GM21447 (cell line): ENCODE results near the gene FAM131A.
A peak's percentile ranks its signal among the peaks of the same experiment; 100 is the strongest.
"Not testable (repeated sequence)": the region's sequence is repeated elsewhere in the genome, so short reads cannot be mapped to it uniquely, and the experiment has no call there.

Source experiments
- ATAC-seq: cut with Tn5 transposase; IDR thresholded peaks from one replicate; pipeline ENCODE4 v1.9.1; 2021; ENCODE audit not compliant: unreplicated experiment

FAM131A gene

DNA sequence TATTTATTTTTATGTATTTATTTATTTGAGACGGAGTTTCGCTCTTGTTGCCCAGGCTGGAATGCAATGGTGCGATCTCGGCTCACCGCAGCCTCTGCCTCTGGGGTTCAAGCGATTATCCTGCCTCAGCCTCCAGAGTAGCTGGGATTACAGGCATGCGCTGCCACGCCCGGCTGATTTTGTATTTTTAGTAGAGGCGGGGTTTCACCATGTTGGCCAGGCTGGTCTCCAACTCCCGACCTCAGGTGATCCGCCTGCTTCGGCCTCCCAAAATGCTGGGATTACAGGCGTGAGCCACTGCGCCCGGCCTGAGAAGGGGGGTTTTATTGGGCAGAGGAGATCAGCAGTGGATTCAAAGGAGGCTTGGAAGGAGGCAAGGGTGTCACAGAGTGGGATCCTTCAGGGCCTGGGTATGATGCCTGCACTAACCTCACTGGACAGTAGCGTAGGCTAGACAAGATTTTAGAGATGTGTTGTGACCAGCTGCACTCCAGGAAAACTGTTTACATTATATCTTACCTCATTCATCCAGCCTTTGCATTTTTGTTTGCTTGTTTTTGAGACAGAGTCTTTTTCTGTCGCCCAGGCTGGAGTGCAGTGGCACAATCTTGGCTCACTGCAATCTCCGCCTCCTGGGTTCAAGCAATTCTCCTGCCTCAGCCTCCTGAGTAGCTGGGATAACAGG lies 2.2 kb downstream of the FAM131A start:
- ATAC-seq, result not testable (repeated sequence)

DNA sequence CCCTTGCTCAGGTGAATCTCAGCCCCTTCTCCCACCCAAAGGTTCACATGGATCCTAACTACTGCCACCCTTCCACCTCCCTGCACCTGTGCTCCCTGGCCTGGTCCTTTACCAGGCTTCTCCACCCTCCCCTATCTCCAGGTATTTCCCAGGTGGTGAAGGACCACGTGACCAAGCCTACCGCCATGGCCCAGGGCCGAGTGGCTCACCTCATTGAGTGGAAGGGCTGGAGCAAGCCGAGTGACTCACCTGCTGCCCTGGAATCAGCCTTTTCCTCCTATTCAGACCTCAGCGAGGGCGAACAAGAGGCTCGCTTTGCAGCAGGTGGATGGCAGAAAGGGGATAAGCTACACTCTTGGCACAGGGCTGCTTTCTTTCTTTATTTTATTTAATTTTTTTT lies 4.5 kb downstream of the FAM131A start:
- no peak for ATAC-seq

DNA sequence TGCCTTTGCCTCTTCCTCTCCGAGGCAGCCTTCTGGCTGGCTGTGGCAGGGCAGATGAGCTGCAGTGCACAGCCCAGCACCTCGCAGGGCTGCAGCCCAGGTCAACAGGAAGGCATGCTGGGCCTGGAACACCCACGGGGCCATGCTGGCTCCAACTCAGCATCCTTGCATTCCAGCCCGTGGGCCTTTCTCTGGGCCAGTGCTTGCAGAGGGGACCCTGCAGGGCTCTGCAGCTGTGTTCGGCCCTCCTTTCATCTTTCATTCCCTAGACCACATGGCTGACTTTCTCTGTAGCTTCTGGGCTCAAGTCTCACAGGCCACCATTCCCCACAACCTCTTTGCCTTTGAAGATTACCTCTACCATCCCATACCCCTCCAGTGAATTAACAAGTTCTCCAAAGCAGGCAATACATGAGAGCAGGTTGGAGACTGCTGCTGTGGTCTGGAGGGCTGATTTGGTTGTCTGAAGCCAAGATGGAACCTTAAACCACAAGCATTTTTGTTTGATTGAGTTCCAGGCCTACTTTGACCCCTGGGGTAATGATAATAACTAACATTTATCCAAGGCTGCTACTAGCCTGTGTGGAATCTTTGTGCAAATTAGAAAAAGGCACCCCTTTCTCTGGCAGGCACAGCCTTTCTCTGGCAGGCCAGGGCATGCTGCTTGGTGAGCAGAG lies 5.9 kb downstream of the FAM131A start:
- ATAC-seq, result no peak

DNA sequence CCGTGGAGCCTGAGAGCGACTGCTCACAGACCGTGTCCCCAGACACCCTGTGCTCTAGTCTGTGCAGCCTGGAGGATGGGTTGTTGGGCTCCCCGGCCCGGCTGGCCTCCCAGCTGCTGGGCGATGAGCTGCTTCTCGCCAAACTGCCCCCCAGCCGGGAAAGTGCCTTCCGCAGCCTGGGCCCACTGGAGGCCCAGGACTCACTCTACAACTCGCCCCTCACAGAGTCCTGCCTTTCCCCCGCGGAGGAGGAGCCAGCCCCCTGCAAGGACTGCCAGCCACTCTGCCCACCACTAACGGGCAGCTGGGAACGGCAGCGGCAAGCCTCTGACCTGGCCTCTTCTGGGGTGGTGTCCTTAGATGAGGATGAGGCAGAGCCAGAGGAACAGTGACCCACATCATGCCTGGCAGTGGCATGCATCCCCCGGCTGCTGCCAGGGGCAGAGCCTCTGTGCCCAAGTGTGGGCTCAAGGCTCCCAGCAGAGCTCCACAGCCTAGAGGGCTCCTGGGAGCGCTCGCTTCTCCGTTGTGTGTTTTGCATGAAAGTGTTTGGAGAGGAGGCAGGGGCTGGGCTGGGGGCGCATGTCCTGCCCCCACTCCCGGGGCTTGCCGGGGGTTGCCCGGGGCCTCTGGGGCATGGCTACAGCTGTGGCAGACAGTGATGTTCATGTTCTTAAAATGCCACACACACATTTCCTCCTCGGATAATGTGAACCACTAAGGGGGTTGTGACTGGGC lies 7.3 kb downstream of the FAM131A start:
- ATAC-seq, result no peak

DNA sequence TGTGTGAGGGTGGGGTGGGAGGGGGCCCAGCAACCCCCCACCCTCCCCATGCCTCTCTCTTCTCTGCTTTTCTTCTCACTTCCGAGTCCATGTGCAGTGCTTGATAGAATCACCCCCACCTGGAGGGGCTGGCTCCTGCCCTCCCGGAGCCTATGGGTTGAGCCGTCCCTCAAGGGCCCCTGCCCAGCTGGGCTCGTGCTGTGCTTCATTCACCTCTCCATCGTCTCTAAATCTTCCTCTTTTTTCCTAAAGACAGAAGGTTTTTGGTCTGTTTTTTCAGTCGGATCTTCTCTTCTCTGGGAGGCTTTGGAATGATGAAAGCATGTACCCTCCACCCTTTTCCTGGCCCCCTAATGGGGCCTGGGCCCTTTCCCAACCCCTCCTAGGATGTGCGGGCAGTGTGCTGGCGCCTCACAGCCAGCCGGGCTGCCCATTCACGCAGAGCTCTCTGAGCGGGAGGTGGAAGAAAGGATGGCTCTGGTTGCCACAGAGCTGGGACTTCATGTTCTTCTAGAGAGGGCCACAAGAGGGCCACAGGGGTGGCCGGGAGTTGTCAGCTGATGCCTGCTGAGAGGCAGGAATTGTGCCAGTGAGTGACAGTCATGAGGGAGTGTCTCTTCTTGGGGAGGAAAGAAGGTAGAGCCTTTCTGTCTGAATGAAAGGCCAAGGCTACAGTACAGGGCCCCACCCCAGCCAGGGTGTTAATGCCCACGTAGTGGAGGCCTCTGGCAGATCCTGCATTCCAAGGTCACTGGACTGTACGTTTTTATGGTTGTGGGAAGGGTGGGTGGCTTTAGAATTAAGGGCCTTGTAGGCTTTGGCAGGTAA lies 8.1 kb downstream of the FAM131A start:
- ATAC-seq, result peak; percentile 66

DNA sequence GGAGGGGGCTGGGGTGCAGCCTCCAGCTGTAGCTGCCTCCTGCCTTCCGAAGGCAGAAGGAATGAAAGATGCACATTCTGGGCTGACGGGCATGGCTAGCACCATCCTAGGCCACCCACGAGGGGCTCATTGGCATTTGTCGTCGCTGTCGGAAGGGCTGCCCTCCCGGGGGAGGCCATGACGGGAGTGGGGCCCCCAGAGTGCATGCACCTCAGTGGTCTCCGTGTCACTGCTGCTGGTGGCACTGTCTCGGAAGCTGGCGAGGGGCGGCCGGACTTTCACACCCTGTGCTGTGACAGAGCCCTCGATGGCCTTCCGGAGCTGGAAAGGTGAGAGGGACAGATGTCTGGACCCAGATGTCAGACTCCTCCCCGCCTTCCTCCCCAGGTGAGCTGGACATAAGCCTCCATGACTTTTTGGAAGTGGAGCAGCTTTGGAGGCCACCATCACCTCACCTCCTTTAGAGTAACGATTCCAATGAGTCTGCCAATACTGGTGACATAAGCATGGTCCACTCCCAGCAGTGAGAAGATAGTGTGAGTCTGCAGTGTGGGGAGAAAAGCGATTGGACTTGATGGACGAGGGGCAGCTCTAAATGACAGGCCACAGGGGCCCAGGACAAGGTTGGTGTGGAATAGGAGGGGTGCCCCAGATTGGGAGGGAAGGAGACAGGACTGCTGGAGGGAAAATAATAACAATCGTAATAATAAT lies 9.2 kb downstream of the FAM131A start:
- ATAC-seq, result no peak

DNA sequence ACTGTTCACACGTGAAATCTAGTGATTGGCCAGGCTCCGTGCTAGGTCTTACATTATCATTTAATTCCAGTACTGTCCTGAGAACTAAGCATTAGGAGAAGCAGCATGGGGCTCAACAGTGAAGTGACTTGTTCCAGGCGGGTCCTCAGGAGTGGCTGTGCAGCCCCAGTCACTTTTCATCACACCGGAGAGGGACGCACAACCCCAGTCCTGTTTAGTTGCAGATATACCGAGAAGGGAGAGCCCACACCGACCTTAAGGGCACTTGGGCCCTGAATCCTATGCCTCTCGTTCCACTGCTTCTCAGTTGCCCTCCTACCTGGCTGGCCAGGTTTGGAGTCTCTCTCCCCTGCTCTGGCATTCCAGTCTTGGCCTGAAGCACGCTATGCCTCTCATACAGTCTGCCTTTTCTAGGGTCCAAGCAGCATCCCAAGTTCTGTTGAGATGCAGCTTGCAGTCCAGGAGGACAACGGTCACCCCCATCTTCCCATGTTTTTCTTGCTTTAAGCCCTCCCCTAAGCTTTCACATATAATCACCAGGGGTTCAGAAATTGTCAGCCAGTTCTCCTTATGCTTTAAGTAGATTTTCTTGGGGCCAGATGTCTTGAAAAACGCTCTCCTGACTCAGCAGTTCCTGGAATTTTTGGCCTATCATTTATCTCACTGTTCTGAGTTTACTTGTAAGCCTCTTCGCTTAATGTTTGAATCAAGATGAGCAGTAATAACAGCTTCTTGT lies 10.1 kb downstream of the FAM131A start:
- ATAC-seq, result no peak

DNA sequence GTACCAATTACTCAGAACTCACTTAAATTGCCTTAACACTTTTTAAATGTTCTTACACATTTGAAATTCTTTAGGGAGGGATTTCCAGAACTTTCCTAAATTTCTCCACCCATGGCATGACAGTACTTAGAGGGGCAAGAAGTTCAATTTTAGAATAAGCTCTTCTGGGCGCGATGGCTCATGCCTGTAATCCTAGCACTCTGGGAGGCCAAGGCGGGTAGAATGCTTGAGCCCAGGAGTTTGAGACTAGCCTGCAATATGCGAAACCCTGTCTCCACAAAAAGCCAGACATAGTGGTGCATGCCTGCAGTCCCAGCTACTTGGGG lies 10.6 kb downstream of the FAM131A start:
- no peak for ATAC-seq

DNA sequence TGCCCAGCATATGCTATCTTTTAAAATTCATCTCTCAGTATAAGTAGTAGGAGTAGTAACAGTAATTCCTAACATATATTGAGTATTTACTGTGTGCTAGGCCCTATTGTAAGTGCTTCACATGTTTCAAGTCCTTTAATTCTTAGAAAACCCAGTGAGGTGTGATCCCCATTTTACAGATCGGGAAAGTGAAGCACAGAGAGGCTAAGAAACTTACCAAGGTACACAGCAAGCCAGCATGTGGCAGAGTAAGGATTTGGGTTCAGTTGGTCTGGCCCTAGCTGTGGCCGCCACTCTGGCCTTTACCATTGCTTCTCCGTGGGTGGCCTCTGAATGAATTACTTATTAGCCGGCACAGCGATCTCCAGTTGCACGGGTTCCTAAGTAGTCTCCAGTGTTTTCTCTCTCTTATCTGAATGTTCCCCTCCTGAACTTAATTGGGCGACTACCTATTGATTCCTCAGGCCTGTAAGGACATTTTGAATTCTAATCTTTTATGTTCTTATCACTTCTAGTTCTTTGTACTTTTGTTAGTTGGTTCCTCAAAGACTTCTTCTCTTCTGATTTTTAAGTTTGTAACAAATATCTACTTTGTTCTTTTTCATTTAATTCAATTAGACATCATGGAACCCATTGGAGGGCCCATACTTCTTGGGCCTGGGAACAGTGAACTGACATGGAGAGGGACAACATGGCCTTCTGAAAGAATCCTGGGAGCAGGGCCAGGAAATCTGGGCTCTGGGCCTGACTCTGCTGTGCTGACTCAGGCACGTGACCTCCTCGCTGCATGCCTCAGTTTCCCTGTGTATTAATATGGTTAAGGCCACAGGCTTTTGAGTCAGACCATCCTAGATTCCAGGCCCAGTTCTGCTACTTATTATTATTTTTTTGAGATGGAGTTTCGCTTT lies 12.4 kb downstream of the FAM131A start:
- no peak for ATAC-seq

DNA sequence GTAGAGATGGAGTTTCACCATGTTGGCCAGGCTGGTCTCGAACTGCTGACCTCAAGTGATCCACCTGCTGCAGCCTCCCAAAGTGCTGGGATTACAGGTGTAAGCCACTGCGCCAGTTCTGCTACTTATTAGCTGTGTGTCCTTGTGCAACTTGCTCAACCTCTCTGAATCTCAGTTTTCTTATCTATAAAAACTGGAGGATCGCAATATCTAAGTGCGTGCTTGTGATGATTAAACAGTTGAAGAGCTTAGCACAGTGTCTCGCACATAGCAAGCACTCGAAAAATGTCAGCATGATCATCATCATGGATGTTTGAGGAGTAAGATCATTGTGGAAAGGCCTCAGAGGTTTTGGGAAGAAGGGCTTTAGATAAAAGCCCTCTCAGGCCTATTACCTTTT lies 13.2 kb downstream of the FAM131A start:
- ATAC-seq, result no peak

DNA sequence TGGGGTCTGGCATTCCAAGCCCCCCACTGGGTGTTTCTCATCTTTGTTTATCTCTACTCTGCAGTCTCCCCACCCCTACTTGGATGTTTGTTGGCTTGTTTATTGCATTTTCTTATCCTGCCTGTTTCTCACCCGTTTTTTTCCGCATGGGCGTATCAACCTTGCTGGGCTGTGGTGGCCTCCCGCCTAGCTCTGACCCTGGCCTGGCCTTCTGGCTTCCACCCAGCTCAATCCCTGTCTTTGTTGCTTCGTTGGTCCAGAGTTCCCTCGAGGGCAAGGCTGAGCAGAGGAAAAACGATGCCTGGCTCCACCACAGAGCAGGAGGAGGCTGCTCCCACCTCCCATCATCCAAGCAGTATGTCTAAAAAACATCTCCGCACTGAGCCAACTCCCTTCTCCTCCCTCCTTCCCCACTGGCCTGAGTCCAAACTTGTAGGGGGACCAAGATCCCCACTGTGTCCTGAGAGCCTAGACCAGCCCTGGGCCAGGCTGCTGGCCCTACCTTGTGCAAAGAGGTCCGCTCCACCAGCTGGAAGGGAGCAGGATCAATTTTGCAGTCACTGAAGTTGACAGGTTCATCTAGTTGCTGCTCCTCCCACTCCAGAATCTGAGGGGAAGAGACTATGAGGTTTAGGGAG lies 14.2 kb downstream of the FAM131A start:
- ATAC-seq, result no peak

DNA sequence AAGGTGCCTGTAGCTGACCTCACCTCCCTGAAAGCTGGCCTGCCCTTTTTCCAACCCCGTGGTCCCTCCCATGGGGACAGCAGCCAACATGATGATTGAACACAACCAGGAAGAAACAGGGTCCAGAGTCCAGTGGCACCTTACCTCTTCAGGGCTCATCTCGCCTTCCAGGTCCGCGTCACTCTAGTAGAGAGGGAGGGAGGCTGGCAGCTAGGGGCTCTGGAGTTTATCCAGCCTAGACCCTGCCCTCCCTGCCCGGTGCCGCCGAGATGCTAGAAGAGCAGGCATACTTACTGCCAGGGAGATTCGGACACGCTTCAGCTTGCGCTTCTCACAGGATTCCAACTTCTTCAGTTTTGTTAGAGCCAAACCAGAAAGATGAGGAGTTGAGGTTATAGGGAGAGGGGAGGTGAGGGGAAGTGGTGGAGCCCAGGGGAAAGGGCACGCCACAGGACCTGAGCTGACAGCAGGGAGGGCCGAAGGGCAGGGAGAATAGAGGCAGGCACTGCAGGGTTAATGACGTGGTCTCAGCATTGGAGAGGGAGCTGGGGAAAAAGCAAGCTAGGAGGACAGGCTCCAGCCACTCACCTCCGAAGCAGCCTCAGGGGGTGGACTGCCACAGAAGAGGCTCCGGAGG lies 14.9 kb downstream of the FAM131A start:
- ATAC-seq, result no peak

DNA sequence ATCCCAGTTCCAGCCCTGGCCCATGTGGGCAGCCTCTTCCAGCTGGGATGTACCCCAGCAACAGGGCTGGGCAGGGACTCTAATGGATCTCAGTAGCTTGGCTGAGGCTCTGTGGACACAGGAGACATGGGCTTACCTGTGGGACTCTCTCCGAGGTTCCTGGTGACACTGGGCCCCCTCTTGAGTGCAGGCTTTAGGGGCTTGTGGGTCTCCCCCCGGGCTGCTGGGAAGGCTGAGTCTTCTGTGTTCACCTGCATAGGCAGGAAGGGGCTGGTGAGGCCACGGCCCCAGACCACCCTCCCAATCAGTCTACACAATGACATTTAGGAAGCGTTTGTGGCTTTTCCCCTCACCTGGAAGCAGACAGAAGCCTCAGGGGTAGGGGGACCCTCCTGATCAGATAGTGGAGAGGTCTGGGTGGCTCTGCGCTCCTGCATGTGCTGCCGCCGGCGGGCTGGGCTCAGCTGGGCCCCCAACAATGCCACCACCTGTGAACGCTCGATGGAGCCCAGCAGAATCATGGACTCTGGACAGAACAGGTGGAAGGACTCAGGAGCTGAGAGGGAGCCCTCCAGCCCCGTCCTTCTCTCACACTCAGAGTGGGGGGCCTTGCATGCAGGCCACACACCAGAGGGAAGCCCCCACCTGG lies 15.6 kb downstream of the FAM131A start:
- ATAC-seq, result no peak

DNA sequence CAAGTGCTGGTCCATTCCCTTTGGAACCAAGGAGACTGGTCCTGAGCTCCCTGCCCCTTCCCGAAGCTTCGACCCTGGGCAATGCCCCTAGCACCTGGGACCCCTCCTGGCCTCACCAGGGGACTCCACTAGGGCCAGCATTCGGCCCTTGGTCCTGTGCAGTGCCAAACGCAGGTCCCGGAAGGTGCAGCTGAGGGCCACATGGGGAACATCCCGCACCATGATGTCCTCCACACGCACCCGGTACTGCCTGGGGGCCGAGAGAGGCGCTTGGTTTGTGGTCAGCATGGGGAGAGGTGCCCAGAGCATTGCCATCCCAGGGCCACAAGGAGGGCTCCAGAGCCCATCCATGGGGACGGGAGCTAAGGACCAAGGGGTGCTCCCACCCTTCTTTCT lies 16.1 kb downstream of the FAM131A start:
- no peak for ATAC-seq

DNA sequence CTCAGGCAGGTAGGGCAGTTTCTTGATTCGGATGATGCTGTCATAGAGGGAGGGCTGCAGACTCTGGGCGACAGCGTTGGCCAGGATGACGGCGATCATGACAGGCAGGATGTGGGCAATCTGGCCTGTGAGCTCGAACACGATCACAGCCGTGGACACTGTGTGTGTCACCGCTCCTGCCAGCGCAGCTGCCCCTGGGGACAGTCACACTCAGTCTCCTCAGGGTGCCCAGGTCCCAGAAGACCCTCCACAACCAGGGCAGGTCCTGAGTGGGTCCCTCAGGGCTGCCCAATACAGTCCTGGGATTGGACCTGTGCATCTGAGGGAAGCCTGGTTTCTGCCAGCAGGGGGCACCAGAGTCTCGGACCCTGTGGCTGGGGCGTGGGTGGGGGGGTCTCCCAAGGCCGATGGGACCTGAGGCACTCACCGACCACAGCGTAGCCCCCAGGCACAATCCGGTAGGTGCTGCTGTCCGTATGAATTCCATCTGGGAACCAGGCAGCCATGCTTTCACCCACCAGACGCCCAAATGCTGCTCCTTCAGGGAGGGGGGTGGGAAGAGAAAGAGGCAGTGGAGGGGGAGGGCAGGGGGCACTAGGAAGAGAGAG lies 16.8 kb downstream of the FAM131A start:
- no peak for ATAC-seq

DNA sequence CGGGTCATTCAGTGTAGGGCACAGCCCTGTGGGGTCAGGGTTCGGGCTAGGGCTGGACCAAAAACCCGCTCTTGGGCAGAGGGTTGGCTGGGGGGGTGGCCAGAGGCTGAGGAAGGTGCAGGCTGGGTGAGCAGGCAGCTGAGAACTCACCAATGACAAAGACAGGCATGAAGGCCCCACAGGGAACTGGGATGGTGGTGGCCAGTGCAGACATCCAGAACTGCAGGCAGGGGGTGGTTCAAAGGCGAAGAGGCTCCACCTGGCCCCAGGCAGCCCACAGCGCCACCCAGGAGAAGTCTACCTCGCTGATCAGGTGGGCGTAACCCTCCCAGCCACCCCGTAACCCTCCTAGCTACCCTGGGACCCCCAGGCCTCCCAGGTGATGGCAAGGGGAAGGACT lies 17.4 kb downstream of the FAM131A start:
- no peak for ATAC-seq
